Posterior vena cava (tissue), 2 donors: ENCODE measurements around the gene FLRT1. TPM values are rescaled to one million over a fixed set of nuclear protein-coding genes. Genes with fewer than 3 reads are reported as not detected.
"Not testable (repeated sequence)": the region's sequence is repeated elsewhere in the genome, so short reads cannot be mapped to it uniquely, and the experiment has no call there.

Experiments used
- DNase-seq: peaks from one replicate; pipeline ENCODE4 v3.0.0-alpha.2; 2020; ENCODE audit warnings: low spot score
- intact Hi-C, 2 donors: fragments of 100-400 bp; cut with DNase I; formaldehyde crosslinking; loops; one replicate each; pipeline versions ENCODE4 v1.14.1 to v1.14.2; 2022 to 2023
- total RNA-seq, 2 donors: library from RNA; stranded (reverse); fragmentation: NEBNext Ultra II Directional; extraction: Animal tissue kit (Norgen Biotek cat#: 25700); gene quantifications; one replicate each; pipeline ENCODE4 v1.2.1, GENCODE V29; 2021
- donor health status: DM: yes; HTN: yes; CAD: no.
- donor health status: DM: yes; HTN: yes; CAD: no.

FLRT1 gene
- total RNA-seq, 2 donors from 2014 or later = 0.14 to 0.29 TPM

DNA sequence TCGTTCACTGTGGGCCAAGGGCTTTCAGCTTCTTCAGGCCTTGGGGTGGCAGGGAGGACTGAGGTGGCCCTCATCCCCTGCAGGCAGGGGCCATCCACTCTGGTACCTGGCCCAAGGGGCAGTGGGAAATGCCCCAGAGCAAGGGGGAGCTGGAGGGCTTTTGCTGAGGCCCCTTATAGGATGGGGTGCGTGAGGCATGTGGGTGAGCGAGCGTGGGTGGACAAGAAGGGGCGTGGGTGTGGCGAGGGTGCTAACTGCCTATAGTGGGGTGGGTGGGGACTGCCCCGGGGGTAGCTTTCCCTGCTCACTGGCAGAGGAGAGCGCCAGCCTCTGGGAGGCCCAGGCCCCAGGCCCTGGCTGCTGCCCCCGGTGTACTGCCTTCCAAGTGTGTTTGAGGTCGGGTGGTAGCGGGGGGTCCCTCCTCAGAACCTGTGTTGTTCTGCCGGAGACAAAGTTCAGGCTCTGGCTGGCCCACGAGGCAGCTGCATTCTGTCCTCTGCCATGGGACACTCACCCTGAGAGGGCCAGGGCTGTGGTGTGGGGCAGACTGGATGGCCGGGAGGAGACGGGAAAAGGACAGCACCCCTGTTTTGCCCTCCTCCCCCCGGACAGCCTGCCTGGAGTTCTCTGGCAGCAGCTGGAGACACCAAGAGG is 3.4 kb downstream of the FLRT1 start:
- intact Hi-C loops = no loop called here
- DNase-seq = no peak

DNA sequence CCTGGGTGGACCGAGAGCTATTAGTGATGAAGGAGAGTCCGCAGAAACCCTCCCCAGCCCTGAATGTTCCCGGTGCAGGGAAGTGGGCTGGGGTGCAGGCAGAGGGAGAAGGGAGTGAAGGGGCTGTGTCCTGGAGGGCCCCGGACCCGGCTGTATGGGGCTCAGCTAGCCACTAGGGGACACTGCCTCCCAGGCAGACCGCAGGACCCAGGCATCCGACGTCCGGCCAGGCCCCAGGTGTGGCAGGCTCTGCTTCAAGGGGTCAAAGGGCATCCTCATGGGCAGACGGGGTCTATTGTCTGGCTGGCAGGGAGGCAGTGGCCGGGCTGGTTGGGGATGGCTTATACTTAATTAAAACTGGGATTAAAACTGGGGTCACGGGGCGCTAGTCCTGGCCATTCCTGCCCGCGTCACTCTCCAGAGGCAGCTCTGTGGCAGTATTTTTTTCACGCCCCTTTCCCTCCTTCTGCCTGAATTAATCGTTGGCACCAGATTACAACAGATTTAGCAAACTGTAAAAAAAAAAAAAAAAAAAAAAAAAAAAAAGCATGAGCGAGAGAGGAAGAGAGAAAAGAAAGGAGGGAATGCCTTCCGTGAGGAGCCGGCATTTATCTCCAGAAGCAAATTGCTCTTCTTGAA is 5.1 kb downstream of the FLRT1 start:
- no peak for DNase-seq
- intact Hi-C loops = no loop called here

DNA sequence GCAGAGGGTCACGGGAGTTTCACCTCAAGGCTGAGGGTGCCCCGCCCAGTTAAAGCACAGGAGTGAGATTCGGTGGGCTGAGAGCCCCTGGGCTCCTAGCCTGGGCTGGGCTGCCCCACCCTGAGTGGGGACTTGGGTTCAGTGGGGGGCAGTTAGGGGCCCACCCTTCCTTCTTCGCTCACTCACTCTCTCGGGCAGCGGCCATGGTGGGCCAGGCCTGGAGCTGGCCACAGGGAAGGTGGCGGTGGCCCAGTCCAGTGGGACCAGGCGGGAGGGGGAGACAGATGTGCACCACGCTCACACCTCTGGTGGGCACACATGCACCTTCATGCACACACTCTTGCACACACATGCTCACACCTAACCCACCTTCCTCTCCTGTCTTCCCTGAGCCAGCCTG is 6.1 kb downstream of the FLRT1 start:
- intact Hi-C loops = no loop called here
- DNase-seq = no peak

DNA sequence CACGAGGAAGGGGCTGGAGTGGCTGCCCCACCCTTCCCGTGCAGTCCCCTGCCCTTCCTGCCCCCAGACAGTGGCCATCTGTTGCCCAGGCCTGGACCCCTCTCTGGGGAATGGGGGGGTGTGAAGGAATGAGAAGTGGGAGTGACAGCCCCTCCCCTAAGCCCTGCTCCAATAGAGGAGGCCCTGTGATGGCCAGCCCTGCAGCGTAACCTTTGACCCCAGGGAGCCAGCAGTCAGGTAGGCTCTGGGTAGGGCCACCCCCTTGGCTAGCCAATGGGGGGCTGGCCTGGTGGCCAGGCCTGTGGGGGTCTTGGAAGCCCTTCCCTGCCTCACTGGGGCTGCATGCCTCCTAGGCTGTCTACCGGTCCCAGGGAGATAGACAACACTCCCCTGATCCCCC is 6.6 kb downstream of the FLRT1 start:
- intact Hi-C loops = no loop called here
- no peak for DNase-seq

DNA sequence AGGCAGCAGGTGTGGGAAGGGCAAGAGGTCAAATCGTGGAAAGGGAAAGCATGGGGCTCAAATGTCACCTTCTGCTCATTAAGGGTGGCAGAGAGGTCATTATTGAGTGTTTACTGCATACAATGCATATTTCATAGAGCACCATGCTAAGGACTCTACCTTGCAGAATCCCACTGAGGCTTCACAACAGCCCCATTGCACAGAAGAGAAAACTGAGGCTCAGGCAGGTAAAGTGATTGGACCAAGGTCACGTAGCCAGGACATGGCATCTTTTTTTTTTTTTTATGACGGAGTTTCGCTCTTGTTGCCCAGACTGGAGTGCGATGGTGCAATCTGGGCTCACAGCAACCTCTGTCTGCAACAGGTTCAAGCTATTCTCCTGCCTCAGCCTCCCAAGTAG is 7.8 kb downstream of the FLRT1 start:
- no peak for DNase-seq
- intact Hi-C loops = no loop called here

DNA sequence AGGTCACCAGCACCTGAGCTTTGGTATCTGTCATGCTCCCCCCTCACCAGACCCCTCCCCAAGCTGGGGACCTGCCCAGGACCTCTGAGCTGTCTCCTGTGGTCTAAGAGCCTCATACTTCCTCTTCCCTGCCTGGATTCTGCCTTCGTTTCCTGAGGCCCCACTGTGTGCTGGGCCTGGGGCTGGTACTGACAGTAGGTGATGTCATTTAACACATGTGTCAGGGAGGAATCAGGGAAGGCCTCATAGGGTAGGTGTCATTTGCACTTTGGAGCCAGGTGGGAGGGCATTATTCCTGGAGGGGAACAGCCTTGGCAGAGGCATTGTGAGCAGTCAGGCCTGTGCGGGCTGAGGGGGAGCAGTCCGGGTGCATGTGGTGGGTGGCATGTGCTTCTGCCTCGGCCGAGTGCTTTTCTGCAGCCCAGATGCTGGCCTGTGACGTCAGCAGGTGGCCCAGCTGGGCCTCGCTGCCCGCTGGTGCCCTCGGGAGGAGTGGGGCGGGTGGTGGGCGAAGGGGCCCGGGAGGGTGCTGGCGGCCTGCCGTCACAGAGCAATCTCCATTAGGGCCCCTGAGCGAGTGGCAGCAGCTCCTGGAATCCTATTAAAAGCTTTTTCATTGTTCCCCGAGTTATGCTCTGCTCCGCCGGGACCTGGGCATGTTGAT is 9.1 kb downstream of the FLRT1 start:
- no peak for DNase-seq
- intact Hi-C loops = no loop called here

DNA sequence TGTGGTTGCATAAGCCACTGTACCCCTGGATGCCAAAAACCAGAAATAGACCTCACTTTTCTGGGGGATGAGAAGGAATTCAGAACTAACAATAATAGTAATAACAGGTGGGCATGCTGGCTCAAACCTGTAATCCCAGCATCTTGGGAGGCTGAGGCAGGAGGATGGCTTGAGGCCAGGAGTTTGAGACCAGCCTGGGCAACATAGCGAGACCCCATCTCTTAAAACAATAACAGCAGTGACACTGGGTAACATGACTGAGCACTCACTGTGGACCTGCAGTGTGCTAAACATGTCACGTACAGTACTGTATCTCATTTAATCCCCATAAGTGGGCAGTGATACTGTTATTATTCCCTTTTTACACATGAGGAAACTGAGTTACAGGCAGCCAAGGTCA is 10.0 kb downstream of the FLRT1 start:
- intact Hi-C loops = no loop called here
- DNase-seq = no peak

DNA sequence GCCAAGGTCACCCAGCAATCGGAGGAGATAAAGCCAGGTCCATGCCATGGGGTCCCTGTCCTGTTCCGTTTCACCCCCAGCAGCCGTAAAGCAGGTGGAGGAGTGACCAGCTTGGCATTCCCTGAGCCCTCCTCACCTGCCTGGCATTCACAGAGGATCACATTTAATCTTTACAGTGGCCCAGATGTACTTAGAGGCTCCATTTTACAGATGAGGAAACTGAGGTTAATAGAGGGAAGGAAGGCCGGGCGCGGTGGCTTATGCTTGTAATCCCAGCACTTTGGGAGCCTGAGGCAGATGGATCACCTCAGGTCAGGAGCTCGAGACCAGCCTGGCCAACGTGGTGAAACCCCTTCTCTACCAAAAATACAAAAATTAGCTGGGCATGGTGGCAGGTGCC is 11.6 kb downstream of the FLRT1 start:
- intact Hi-C loops, DNase-seq: not testable (repeated sequence)

DNA sequence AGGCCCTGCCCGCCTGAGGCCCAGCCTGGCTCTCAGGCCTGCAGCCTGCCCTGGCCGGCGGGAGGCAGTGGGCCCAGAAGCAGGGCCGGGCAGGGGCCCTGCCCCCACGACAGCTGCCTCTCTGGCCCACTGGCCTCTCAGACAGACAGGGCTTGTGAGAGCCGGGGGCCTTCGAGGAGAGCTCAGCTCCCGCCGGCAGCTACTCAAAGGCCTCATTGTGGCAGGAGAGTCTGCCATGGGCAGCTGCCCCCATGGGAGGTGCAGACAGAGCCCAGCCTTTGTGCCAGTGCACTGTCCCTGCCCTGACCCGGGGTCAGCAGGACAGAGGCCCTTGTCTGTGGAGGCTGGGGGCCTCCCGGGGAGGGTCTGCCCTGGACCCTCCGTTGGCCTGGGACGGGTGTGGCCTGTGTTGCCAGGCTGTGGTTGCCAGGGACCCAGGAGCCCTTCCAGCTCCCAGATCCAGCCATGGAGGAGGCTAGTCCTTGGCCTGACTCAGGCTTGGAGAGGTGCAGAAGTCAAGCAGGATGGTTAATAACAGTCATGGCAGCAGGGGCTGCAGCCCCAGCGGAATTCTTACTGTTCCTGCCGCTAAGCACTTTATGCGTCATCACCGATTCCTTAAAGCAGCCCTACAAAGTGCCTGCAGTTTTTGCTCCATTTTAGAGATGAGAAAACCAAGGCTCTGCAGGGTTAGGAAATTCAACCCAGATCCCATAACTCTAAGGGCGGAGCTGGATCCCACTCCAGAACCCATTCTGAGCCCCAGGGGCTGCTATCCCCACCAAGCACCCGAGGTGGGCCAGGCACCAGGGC is 12.5 kb downstream of the FLRT1 start:
- no peak for DNase-seq
- intact Hi-C loops = no loop called here

DNA sequence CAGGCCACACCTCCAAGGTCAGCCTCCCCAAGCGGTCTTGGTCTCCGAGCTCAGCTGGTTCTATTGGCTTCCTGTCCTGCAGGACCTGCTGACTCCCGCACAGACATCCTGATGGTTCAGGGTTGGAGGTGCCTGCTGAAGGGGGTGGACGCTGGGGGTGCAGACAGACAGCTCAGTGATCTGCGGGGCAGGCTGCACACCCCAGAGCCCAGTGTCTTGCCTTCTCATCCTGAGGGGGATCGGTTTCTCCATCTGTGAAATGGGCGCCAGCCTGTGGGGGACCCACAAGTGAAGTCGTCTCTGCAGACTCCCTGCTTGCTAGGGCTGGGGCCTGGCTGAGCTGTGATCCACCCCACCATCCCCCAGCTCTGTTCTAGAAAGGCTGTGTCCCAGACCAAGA is 13.8 kb downstream of the FLRT1 start:
- intact Hi-C loops = no loop called here
- no peak for DNase-seq

DNA sequence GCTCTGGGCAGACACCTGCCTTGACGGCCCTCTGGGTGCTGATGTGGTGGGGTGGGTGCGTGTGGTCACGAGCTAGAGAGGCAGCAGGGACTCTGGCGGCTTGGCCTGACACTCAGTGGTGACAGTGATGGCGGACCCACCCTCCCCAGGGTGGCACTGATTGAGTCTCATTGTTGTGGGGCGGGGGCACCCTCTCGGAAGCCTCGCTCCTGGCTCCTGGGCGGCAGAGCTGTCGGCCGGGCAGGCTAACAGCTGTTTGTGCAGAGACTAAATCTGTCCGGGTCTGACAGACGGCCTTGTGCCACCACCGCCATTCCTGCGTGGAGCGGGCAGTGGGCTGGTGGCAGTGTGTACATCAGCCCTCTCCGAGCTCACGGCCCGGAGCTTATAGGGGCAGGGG is 15.6 kb downstream of the FLRT1 start:
- intact Hi-C loops = no loop called here
- no peak for DNase-seq

DNA sequence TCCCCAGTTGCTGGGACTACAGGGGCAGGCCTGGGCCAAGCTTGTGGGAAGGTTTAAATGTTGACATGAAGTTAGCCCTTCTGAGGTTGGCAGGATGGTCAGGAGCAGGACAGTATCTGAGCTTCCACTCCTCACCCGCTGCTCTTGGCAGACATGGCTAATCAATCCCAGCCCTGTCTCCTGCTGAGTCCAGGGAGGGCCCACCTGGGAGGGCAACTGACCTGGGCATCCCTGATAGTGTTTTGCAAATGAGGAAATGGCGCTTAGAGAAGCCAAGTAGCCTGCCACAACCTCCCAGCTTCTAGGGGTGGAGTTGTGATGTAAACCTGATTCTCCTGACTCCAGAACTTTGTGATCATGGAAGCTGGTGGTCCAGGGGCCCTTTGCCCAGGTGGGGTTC is 16.7 kb downstream of the FLRT1 start:
- no peak for DNase-seq
- intact Hi-C loops = no loop called here

DNA sequence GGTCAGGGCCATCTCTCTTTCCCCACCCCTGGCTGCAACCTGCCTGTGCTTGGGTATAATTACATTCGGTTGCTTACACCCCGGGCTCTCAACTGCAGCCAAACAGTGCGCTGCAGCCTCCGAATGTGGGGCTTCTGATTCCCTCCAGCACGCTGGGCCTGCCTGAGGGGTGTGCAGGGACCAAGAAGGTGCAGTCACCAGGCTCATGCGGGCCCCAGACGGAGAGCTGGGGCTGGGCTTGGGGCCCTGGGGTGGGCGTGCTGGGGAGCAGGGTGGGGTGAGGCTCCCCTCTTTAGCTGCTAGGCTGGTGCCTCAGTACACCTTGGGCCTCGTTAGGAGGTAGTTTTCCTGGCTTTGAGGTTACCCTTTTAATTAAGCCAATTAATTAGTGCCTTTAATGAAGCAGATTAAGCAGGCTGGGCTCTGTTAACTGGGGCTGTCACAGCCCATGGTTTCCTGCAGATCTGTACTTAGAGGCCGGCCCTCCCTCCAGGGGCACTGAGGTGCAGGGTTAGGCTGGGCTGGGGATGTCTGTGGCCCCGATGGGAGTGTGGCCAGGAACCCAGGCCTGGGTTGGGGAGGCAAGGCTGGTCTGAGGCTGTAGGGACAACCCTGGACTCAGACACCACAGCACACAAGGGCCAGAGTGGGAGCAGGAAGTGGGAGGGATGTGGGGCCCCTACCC is 17.3 kb downstream of the FLRT1 start:
- intact Hi-C loops = no loop called here
- DNase-seq = no peak

DNA sequence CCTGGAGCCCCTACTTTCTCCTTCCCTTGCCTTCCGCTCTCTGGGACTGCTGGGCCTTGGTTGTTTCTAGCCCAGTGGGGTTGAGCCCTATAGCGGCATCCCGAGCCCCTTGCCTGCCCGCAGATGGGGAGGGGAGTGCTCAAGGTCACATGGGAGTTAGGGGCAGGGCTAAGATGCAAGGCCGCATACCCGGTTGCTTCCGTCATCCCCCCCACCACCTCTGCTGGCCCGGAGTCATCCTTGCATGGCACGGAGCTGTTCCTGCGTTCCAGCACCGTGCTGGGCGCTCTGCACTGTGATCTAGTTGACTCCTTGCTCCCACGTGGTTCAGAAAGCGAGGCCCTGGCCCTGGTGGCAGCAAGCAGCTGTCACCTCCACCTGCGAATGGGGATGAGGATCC is 18.0 kb downstream of the FLRT1 start:
- intact Hi-C loops = no loop called here

DNA sequence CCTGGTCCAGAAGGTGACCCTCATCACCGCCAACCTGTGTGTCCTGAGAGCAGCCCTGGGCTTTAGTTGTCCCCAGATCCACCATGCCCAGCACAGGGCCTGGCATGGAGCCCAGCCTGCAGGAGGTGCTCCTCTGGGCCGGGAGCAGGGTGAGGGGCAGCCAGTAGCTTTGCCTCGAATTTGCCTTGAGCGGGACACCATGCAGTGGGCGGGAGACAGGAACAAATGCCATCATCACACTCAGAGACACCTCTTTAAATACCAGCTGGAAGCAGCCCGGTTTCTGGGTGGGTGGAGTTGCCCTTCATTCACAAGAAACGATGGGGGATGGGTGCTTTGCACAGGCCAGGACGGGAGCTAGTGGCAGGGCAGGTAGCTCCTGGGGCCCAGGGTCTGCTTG is 19.3 kb downstream of the FLRT1 start:
- no peak for DNase-seq
- intact Hi-C loops = no loop called here

More for the DNA sequence above, 18.0 kb downstream of the FLRT1 start:
- no peak for DNase-seq

DNA sequence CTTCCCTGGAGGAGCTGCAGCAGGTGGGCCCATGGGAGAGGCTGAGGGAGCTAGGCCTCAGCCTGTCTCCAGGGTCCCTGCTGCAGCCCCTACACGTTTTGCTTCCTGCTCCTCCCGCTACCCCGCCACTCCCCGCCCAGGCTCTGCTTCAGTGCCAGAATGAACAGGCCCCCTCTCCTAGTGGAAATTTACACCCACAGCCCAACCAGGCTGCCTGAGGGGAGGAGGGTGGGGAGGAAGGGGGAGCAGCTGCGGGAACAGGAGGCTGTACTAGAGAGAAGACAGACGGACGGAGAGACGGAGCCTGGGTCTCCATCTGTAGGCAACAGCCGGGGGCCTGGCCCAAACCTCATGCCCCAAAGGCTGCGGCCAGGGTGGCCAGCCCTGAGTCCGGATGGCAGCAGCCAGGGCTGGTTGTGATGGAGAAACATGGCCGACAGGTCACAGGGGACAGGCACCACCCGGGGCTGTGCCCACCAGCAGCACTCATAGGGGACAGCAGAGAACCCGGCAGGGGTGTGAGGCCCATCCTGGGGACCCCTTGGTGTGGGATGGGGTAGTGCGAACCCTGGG is 20.6 kb downstream of the FLRT1 start:
- no peak for DNase-seq
- intact Hi-C loops = no loop called here

DNA sequence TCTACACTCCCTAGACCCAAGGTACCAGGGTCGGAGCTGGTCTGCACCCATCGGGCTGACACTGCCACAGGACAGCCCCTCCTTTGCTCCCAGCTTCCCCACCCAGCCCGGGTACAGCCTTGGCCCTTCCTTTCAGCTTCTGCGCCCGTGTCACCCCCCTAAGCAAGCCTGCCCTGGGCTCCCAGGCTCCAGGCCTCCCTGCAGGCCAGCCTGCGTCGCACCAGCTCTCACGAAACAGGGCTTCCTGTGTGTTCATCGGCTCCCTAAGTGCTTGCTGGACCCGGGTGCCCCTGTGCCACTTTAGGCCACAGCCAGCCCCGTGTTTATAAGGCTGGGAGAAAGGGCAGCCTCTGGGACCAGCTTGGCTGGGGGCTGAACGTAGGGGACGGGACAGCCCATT is 21.1 kb downstream of the FLRT1 start:
- DNase-seq = no peak
- intact Hi-C loops = no loop called here

DNA sequence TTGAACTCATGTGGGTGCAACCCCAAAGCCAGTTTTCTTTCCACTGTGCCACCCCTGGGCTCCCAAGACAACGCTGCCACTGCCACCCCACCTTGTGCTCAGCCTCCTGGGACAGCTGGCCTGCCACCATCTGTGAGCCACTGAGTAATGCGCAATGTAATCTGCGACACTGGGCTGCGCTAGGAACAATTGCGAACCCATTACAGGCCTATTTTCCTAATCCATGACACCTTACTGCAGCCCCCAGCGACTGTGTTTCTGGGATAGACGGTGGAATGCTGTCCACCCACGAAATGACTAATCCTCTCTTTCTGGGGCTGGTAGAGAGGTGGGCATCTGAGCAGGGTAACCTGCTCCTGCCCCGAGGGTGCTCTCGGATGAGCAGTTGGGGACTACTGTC is 22.2 kb downstream of the FLRT1 start:
- no peak for DNase-seq
- intact Hi-C loops = no loop called here

DNA sequence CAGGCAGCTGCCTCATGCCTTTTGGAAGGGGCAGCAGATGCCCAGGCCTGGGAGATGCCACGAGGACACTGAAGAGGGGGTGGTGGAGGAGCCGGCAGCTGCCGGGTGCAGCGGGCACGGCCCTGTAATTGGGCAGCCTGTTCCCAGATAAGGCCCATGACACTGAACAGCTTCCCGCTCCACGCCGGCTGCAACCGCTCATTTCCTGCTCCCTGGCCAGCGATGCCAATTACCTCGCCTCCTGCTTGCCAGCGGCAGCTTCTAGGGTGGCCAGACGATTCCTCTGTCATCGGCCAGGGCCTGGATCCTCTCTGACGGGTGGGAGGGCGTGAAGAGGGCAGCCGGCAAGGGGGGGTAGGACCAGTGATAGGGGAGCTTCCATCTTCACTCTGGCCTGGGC is 22.8 kb downstream of the FLRT1 start:
- no peak for DNase-seq
- intact Hi-C loops = no loop called here
